Activated CD4-positive, alpha-beta T cell treated with anti-CD3 and anti-CD28 coated beads for 1 hour (primary cell): ENCODE measurements around the gene ACSM2A.
"Not testable (repeated sequence)": the region's sequence is repeated elsewhere in the genome, so short reads cannot be mapped to it uniquely, and the experiment has no call there.

Experiments used
- DNase-seq: peaks from one replicate; pipeline ENCODE4 v3.0.0-alpha.2; 2020

The ACSM2A gene, protein sequence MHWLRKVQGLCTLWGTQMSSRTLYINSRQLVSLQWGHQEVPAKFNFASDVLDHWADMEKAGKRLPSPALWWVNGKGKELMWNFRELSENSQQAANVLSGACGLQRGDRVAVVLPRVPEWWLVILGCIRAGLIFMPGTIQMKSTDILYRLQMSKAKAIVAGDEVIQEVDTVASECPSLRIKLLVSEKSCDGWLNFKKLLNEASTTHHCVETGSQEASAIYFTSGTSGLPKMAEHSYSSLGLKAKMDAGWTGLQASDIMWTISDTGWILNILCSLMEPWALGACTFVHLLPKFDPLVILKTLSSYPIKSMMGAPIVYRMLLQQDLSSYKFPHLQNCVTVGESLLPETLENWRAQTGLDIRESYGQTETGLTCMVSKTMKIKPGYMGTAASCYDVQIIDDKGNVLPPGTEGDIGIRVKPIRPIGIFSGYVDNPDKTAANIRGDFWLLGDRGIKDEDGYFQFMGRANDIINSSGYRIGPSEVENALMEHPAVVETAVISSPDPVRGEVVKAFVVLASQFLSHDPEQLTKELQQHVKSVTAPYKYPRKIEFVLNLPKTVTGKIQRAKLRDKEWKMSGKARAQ

DNA sequence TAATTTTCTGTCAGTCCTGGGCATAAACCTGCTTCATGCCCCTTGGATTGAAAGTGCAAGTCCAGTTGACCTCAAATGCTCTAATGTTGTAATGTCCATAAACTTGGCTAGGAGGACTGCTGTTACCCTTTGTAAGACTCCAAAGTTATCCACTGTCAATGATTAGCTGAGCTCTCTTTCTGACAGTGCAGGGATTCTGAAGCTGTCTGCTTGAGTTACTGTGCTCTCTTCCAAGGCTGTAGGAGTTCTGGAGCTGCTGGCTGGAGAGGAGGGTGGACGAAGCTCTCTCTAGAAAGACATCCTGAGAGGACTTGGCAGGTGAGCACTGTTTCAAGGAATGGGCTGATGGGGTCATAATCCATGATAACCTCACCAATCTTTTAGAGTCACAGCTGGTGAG is at the start of gene ACSM2A:
ACSM2A (plus strand) TSS at position 158 of the 400 bp plus-strand sequence. CDS start 8,594 bp downstream, outside the sequence.
- DNase-seq: not testable (repeated sequence)

DNA sequence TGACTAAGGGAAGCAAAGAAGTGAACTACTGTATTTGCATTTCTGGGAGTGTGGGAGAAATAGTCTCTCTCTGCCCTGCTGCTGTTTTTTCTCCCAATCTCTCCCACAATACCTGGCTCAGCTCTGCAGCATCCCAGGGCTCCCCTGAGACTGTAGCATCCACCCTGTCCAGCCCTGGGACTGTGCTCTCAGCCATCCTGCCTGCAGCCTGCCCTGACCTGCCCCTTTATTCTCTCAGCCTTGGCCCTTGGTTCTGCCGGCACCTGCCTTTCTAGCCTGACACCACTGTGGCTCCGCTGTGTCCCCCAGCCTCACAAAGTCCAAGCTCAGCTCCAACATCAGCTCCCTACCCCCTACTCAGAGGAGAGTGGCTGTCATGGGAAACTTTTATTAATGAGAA is 48.7 kb upstream of the ACSM2A start:
- DNase-seq: no peak

DNA sequence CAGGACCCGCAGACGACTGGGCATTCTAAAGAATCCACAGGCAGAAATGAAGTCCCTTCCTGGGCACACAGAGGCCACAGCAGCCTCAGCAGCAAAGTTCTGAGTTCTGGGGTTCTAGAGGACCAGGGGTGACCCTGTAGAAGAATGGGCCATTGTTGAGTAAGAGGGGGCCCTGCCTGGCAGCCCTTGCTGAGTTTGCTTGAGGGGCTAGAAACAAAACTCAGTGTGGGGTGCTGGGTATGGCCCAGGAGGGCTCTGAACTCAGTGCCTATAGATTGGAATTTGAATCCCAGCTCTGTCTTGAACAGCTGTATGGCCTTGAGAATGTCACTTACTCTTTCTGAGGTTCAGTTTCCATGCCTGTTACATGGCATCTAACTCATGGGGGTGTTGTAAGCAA is 46.7 kb upstream of the ACSM2A start, which contains the start of gene PDILT:
PDILT (minus strand) TSS at position 101 of the 400 bp plus-strand sequence. CDS start 5,437 bp downstream, outside the sequence.
- DNase-seq: no peak

DNA sequence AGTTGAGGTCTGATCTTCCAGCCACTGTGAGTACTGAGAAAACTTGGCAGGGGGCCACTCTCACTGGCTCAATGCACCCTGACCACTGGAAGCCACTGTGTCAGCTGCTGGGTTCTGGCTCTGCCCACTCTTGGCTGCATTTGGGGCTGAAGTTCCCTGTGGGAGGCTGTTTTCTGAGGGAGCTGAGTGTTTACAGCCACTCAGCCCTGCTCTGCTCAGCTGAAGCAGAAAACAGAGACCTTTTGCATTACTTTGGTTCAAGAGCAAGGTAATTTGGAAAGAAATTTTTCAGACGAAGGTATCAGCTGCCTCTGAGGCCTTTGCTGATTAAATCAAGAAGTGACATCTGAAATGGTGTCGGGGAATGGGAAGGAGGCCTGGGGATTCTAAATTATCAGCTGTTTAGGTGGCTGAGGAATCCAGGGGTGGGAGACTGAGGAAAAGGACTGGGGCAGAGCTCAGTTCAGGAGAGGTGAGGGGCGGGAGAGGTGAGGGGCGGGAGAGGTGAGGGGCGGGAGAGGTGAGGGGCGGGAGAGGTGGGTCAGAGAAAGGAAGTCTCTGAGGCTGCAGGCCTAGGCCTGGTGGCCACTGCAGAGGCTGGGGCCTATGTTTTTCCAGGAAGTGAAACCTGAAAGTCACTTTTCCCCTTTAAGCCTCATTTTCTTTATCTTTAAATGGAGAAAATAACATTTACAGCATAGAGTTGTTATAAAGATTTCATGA is 41.8 kb upstream of the ACSM2A start, which contains the start of gene ACSM5:
ACSM5 (plus strand) TSS at position 137 of the 723 bp plus-strand sequence. CDS start 1,951 bp downstream, outside the sequence.
- DNase-seq: no peak

DNA sequence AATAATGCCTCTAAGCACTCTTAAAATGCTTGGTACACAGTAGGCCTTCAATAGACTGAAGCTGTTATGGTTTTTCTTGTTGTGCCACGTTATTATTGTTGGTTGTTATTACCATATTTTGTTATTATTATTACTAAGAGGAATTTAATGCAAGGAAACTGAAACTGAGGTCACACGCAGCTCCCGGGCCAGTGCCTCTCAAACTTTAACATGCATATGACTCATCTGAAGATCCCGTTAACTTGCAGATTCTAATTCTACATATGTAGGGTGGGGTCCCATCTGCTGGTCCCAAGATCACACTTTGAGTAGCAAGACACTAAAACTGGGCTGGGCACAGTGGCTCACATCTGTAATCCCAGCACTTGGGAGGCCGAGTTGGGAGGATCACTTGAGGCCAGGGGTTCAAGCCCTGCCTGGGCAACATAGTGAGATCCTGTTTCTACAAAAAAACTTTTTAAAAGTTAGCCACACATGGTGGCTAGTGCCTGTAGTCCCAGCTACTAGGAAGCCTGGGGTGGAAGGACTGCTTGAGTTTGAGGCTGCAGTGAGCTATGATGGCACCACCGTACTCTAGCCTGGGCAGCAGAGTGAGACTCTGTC is 41.1 kb upstream of the ACSM2A start:
- no peak for DNase-seq

DNA sequence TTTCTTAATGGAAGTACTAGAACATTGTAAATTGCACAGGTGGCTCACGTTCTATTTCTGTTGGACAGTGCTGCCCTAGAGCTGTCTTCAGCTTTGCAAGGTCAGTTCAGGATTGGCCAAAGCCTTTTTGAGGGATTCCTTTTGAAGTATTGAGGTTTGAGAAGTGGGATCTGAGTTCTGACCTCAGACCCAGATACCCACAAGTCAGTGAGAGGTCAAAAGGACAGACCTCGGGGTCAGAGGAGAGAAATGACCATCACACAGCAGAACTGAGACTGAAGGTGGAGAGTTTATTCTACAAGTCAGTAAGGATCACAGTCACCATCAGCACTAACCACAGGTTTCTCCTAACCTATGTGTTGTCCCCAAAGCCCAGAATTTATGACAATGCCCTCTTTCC is 40.3 kb upstream of the ACSM2A start:
- no peak for DNase-seq

DNA sequence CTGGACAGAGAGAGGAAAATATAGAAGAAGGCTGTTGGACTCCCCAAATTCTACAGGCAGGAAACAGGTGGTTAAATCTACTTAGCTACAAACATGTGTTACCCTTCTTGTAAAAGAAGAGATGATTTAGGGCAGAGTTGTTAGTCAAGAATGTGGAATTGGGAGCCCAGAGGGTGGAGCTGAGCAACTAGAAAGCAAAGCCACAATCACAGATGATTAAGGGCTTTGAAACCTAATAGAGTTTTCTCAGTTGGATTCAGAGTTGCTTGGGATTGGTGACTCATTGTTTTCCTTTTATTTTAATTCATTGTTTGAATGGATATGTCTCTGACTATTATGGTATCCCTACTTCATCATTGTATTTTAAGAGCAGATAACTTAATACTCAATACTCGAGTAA is 35.8 kb upstream of the ACSM2A start:
- DNase-seq: no peak

DNA sequence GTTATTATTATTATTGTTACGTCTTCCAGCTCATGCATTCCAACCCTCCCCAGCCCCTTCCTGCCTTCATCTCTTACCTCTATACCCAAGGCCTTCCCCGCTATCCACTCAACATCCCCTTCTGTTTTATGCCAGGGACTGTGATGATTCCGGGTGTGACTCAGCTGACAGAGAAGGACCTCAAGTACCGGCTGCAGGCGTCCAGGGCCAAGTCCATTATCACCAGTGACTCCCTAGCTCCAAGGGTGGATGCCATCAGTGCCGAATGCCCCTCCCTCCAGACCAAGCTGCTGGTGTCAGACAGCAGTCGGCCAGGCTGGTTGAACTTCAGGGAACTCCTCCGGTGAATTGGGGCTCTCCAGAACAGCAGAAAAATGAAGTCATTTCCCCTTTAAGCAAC is 32.2 kb upstream of the ACSM2A start:
- not testable (repeated sequence) for DNase-seq

DNA sequence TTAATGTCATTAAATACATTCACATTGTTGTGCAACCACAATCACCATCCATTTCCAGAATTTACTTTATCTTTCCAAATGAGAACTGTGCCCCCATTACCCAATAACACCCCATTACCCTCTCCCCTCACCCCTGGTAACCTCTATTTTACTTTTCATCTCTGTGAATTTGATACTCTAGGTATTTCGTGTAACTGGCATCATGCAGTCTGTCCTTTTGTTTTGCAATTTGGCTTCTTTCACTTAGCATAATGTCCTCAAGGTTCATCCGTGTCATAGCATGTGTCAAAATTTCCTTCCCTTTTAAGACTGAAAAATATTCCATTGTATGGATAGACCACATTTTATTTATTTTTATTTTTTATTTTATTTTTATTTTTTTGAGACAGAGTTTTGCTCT is 29.6 kb upstream of the ACSM2A start:
- not testable (repeated sequence) for DNase-seq

DNA sequence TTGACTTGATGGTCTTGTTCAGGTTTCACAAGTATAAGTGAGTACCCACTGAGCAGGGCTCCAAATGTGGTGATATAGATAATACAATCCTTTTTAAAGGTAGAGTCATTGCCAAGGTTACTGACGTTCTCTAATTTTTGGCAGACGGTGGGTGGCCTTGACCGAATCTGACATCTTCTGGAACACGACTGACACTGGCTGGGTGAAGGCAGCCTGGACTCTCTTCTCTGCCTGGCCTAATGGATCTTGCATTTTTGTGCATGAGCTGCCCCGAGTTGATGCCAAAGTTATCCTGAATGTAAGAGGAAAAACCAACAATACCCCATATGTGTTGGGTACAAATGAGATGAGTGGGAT is 27.6 kb upstream of the ACSM2A start:
- DNase-seq: not testable (repeated sequence)

DNA sequence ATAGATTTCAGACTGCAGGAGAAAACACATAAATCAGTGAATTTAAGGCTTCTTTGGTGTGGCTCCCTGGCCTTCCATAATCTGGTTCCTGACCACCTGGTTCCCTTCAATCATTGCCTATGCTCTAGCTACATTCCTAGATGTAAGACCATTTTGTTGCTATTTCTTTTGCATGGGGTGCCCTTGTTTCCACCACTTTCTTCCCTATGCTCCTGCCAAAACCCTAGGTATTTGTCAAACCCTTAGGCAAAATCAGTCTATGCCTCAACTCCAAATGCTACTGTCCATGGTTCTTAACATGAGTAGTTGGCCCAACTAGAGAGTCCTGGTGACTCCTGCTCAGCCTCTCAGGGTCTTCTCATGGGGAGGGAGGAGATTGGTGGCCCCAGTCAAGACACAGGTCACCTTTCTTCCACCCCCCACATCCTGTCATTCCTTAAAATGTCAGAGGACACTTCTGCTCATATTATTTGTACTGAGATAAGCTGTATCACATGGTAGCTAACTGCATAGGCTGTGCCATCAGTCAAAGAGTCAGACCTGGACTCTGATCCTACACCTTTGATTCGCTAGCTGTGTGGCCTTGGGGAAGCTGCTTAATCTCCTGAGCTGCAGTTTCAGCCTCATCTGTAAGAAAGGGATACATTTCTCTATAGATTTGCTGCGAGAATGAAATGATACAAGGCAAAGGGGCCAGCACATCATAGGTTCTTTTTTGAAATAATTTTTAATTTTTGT is 27.0 kb upstream of the ACSM2A start:
- DNase-seq: no peak

DNA sequence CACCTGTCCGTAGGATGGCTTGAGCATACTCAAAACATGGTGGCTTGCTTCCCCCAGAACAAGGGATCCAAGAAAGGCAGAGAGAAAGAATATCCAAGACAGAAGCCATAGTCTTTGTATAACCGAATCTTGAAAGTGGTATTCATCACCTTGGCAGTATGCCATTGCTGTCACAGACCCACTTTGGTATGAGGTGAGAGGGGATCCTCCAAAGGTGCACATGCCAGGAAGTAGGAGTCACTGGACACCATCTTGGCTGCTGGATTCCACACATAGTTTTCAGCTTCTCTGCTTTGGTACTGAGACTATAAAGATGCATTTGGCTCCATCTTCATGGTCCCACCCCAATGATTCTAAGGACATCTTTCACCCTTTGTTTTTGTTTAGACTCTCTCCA is 23.9 kb upstream of the ACSM2A start:
- DNase-seq: not testable (repeated sequence)

DNA sequence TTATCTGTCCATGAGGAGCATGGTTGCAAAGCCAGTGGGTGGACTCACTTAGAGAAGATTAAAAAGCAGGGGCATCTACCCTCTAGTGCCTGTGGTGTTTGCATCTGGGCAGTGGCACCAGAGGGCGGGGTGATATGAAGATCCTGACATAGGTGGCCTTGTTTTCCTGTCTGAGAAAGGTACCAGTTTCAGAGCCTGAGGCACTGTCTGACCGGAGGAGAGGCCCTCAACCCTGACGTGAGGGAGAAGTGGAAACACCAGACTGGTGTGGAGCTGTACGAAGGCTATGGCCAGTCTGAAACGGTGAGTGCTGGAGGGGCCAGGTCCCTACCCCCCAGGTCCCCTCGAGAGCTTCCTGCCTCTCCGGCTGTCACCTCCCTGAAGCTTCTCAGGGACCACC is 21.8 kb upstream of the ACSM2A start:
- not testable (repeated sequence) for DNase-seq

DNA sequence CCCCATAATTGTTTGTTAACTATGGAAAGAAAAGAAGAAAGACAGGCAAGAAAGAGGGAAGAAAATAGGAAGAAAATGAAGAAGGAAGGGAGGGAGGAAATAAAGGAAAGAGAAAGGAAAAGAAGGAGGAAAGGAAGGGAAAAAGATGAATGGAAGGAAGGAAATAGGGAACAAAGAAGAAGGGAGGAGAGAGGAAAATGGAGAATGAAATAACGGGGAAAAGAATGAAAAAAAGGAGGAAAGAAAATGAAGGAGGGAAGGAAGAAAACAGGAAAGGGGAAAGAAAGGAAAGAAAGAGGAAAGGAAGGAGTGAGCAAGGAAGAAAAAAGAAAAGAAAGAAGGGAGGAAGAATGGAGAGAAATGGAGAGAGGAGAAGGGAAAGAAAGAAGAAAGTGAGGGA is 20.8 kb upstream of the ACSM2A start:
- DNase-seq: not testable (repeated sequence)

DNA sequence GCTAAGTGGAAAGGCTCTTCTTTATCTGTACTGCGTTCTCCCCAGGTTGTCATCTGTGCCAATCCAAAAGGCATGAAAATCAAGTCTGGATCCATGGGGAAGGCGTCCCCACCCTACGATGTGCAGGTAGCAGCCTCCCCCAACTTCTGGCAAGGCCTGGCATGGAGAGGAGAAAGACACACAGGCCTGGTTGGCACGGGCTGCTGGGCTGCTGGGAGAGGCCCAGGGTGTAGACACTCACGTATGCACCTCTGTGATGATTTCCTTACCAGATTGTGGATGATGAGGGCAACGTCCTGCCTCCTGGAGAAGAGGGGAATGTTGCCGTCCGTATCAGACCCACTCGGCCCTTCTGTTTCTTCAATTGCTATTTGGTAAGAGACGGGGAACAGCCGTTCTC is 20.4 kb upstream of the ACSM2A start:
- no peak for DNase-seq

DNA sequence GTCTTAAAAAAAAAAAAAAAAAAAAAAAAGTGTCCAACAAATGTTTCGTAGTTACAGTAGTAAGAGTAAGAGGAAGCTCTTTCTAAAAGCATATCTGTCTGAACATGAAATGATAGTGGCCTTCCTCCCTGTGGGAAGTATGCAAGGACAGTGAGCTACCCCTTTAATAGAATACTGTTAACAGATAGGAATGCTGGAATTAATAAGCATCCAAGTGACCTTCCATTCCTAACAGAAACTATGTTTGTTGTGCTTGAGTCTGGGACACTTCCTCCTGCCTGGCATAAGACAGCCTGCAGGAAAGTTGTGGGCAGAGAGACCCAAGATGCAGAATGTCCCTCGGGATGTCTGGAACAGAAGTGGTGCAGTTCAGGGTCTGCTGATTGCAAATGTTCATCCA is 12.4 kb upstream of the ACSM2A start:
- DNase-seq: not testable (repeated sequence)

DNA sequence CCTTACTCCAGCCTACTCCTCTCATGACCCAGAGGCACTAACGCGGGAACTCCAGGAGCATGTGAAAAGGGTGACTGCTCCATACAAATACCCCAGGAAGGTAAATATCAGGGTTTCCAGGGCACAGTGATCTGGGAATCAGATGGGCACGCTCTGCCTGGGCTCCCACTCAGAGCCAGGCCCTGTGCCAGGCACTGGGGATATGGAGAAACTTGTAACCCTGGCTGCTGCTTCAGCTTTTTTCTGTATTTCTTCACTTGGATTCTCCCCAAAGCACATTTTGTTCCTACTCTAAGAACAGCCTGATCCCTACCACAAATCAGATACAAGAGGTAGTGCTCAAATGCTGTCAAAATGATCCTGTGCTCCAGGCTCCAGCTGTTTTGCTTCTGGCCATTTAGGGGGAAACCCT is 11.5 kb upstream of the ACSM2A start:
- not testable (repeated sequence) for DNase-seq

DNA sequence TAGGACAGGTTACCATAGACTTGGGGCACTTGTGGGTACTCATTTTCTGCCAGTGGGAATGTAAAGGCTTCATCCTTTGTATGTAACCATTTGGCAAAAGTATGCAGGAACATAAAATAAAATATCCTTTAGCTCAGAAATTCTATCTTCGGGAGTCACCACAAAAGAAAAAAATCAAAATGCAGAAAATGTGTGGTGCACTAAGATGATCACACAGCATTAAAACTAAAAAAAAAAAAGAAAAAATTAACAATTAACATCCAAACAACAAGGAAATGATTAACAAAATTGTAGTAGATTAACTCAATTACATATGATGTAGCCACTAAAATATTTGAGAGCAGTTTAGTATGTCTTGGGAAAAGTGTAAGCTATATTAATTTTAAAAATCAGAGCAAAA is 10.6 kb upstream of the ACSM2A start:
- not testable (repeated sequence) for DNase-seq

DNA sequence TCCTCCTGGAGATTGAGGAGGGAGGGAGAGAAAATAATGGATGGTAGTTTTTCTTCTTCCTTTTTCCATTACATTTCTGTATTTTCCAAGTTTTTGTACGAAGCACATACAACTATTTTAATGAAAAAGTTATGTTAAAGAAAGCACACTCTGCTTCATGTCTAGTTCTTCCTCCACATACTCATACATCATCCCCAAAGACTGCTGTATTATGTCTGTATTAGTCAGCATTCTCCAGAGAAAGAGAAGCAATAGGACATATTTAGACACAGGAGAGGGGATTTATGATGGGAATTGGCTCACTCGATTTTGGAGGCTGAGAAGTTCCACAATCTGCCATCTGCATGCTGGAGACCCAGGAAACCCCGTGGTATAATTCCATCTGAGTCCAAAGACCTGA is 10.1 kb upstream of the ACSM2A start:
- DNase-seq: no peak

DNA sequence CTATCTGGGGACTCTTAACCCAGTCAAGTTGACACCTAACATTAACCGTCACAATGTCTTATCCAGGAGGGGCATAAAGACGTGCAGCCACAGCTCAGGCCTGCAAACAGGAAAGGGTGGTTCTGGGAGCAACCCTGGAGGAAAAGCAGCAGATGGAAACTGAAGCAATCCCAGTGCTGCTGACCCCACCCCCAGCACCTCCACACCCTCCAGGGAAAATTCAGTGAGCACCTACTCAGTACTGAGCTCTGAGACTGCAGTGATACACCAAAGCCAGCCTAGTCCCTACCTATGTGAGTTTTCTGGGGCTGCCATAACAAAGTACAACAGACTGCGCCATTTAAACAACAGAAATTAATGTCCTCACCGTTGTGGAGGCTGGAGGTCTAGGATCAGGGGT is 9.5 kb upstream of the ACSM2A start:
- DNase-seq: not testable (repeated sequence)

DNA sequence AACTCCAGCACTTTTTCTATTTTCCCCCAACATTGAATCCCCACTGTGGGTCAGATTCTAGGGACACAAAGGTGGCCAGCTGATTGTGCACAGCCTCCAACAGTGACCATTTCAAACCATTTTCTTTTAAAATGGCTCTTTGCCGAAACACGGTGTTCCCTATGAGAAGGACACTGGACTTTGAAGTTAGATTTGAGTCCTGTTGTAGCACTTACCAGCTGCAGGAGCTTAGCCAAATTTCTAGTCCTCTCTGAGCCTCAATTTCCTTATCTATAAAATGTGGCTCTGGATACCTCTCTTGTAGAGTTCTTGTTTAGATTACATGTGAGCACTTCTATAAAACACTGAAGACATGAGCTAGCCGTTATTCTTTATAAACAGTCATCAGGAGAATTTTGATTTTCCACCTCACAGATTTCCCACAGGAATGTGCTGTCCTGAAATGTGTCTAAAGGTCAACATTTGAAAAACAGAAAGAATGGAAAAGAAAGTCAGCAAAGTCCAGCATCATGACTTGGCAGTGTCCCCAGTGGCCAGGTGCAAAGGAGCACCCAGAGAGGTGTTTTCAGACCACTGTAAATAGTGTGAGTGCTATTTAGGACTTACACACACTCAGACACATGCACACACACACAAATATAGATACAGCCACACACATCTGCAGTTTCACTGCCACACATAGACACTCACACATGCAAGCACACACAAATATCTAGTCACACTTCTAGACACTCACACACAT is 4.5 kb upstream of the ACSM2A start:
- not testable (repeated sequence) for DNase-seq

DNA sequence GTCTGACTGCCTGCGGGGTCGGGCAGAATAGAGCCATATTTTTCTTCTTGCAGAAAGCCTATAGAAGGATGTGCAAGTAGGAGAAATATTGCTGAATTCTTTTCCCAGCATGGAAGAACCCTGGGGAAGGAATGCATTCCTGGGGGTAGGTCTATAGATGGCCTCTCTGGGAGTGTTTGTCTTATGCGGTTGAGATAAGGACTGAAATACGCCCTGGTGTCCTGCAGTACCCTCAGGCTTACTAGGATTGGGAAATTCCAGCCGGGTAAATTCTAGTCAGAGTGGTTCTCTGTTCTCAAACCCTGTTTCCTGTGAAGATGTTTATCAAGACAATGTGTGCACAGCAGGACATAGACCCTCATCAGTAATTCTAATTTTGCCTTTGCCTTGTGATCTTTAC is 2.3 kb downstream of the ACSM2A start:
- DNase-seq: not testable (repeated sequence)
